ENCODE data around the gene HRC. TPM values are rescaled to one million over a fixed set of nuclear protein-coding genes. Genes with fewer than 3 reads are reported as not detected.
A peak's percentile ranks its signal among the peaks of the same experiment; 100 is the strongest.

The HRC gene
- total and polyA plus RNA-seq, 2 of the 8 experiments (the other 6 are each of a cell fraction or from before 2014, with no cell fraction given), result 2.3 to 2.6 TPM

GRCh38 chr19:49117677-49118564 is 37.3 kb downstream of the HRC start:
- 87% methylated on average over 26 of the region's 26 CpGs; no CpG with 5 or more reads in 1 of the 2 experiments for WGBS, 2 experiments (ENCODE audit: extremely low coverage in 1 of 2, insufficient coverage in 1 of 2, insufficient read length in 1 of 2, insufficient replicate concordance in 2 of 2, low coverage in 1 of 2, low lambda C conversion rate in 2 of 2, missing lambda C conversion rate in 1 of 2)
- Histone ChIP-seq H3K23ac (ENCODE audit: insufficient read length) (no peak overlapping the region), H3K4me3 (ENCODE audit: extremely low read depth in 1 of 4, insufficient read depth in 2 of 4, low read depth in 3 of 4, low read length in 4 of 4) (peak overlapping the region; percentile 64 to 86 (median 78)), H3K4me2 (ENCODE audit: insufficient read depth in 1 of 2, low read depth in 2 of 2, low read length in 2 of 2) (peak overlapping the region; percentile 67 to 86), H2BK15ac (ENCODE audit: low read length) (peak overlapping the region; percentile 88; the same call in 1 of the 2 replicates), H3K4me1 (replicated peaks in 1 of 4; ENCODE audit: control insufficient read depth in 3 of 4, insufficient read depth in 4 of 4, low read length in 3 of 4) (peaks cover 0 to 6% (median 4%) of the 10 kb centered on the region in 4 experiments; a peak in 4 of 7 replicates), H3K36me3 (ENCODE audit: control insufficient read depth in 2 of 4, insufficient read depth in 4 of 4, low read length in 3 of 4) (no peaks in the 10 kb centered on the region), H4K5ac (ENCODE audit: insufficient read length, low read depth, low read length) (peak overlapping the region; percentile 54), H3K79me1 (ENCODE audit: low read depth, low read length) (peaks cover 2% of the 10 kb centered on the region; the same call in 1 of the 2 replicates), H2BK120ac (replicated peaks; ENCODE audit: low read depth, low read length) (no peak overlapping the region), H2AK5ac (ENCODE audit: low read depth, low read length) (peak overlapping the region; percentile 75; the same call in 1 of the 2 replicates), H3K23me2 (ENCODE audit: low read depth, low read length) (peaks cover 22% of the 10 kb centered on the region), H3K56ac (replicated peaks; ENCODE audit: insufficient read length, low read depth, low read length) (peak overlapping the region; percentile 53), H3K14ac (ENCODE audit: insufficient read length) (no peak overlapping the region), H3K18ac (ENCODE audit: extremely low read depth, low read length) (peak overlapping the region; percentile 19; the same call in 1 of the 2 replicates), H3K4ac (replicated peaks; ENCODE audit: insufficient read length, low read depth, low read length) (peak overlapping the region; percentile 85), H4K20me1 (replicated peaks in 1 of 2; ENCODE audit: control insufficient read depth in 1 of 2, insufficient read depth in 2 of 2, low read length in 2 of 2) (peaks cover 0 to 9% of the 10 kb centered on the region in 2 experiments), H2BK5ac (ENCODE audit: low read depth, low read length) (peak overlapping the region; percentile 78; the same call in 1 of the 2 replicates), H3K9me3 (ENCODE audit: insufficient read depth in 2 of 2, low read depth in 1 of 2, low read length in 1 of 2) (no peaks in the 10 kb centered on the region), H4K91ac (replicated peaks; ENCODE audit: insufficient read length, low read length) (peak overlapping the region; percentile 65), H3K27ac (ENCODE audit: low read depth, low read length) (no peak overlapping the region), H3K9ac (replicated peaks in 1 of 4; ENCODE audit: extremely low read depth in 1 of 4, low read depth in 3 of 4, low read length in 3 of 4) (peak overlapping the region in 1 of 4 experiments; percentile 4; a peak in 2 of 7 replicates), H2BK12ac (ENCODE audit: low read depth, low read length) (no peak overlapping the region), H2BK20ac (ENCODE audit: low read length) (no peak overlapping the region), H3K27me3 (replicated peaks in 1 of 4; ENCODE audit: control insufficient read depth in 3 of 4, extremely low read depth in 1 of 4, insufficient read depth in 3 of 4, low read length in 3 of 4) (peaks cover 8 to 19% (median 17%) of the 10 kb centered on the region in 4 experiments), H3K79me2 (ENCODE audit: control insufficient read depth in 1 of 2, insufficient read depth in 2 of 2, low read length in 2 of 2) (no peaks in the 10 kb centered on the region), H4K8ac (ENCODE audit: extremely low read depth, insufficient read depth, low read length) (peak overlapping the region; percentile 94; the same call in 1 of the 2 replicates), H2AFZ (ENCODE audit: low read length) (no peak overlapping the region)
- ChIA-PET CTCF (ENCODE audit: partially characterized antibody) (interaction anchor here (0.6 to 2.7 kb wide), 8 partner anchors 11 to 108 kb away, joined by 3 to 16 read pairs (median 3); no protein-coding TSS in a partner anchor), POLR2A (ENCODE audit: partially characterized antibody) (interaction anchor here (0.9 to 2.1 kb wide), 8 partner anchors 10 to 52 kb away, joined by 3 to 9 read pairs (median 4); no protein-coding TSS in a partner anchor)
- TF ChIP-seq ASH2L (IDR thresholded peaks at IDR 0.05; ENCODE audit: low read length), result no peak
- no peak for TF ChIP-seq HDAC2 (IDR thresholded peaks at IDR 0.05; ENCODE audit: borderline replicate concordance in 1 of 2, low read depth in 2 of 2, low read length in 2 of 2)
- no peak for DNase-seq (ENCODE audit: low read depth in 1 of 2, low spot score in 2 of 2)
- no peak for FAIRE-seq

Measured in H1 (cell line).